CD4-positive, alpha-beta T cell treated with Interleukin-10 for 1 hour (primary cell): ENCODE results near the gene MAEA.

Experiments used
- DNase-seq: peaks from one replicate; pipeline ENCODE4 v3.0.0-alpha.2; 2020

Gene MAEA

DNA sequence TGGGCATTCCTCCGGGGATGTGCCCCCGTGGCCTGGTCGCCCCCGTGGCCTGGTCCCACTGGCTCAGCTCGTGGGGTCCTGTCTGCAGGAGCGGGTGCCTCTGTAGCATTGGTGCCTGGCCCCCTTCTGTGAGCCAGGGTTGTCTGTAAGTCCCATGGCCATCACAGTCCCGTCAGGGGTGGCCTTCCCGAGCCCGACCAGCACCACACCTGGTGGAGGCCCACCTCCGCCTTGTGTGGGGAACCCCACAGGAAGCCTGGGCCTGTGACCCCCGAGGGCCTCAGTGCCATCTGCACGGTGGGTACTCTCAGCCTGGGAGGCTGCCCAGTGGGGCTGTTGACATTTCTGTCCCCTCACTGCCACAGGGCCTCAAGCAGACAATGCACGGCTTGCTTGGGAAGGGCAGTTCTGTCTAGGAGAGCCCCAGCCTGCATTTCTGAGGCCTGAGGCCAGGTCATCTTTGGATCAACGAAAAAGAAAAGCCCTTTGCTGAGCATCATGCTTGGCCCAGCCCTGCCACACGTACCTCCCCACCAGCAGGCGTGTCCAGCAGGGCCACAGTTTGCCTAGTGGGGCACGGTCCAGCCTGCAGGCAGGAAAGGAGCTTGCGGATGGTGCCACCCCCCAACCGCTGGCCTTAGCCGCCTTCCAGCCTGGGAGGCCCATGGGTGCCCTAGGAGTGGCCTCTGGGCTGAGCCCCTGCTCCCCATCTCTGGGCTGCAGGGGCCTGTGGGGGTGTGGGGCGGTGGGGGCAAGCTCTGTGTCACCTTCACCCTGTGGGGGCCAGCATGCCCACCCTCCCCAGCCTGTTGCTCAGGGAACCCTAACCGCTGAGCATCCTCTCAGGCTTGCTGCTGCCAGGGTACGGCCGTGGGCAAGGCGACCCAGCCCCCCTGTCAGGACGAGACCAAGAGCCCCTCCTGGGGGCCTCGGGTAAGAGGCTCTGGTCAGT is 93.4 kb downstream of the MAEA start:
- DNase-seq, result no peak

DNA sequence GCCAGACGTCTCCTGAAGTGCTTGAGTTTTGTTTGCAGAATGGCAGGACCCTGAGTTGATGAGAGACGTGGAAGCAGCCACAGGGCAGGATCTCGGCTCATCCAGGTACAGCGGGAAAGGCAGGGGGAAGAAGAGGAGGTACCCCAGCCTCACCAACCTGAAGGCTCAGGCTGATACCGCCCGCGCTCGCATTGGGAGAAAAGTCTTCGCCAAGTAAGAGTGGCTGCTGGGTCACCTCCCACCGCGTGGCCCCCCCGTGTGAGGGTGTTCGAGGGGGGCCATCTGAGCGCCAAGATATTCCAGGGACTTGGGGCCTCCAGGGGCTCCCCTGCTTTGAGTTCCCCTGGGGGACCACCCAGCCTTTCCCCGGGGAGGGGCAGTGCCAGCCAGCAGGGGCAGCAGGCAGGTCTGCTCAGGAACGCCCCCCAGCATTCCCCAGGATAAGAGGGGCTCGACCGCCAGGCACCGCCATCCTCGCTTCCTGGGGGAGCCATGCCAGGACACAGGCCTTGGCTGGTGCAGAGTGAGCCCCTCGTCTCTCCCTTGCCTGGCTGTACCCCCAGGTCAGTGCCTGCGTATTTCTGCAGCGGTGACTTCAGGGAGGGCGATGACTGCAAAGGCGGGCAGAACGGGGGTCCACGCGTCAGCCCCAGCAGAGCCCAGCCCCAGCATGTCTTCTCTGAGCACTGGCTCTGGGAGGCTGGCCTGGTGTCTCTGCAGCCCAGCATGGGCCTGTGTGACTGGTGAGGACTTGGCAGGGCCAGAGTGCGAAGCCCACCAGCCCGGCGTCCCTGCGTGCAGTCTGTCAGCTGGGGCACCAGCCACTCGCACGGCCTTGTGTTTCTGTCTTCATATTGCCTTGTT is 94.3 kb downstream of the MAEA start:
- DNase-seq, result no peak

DNA sequence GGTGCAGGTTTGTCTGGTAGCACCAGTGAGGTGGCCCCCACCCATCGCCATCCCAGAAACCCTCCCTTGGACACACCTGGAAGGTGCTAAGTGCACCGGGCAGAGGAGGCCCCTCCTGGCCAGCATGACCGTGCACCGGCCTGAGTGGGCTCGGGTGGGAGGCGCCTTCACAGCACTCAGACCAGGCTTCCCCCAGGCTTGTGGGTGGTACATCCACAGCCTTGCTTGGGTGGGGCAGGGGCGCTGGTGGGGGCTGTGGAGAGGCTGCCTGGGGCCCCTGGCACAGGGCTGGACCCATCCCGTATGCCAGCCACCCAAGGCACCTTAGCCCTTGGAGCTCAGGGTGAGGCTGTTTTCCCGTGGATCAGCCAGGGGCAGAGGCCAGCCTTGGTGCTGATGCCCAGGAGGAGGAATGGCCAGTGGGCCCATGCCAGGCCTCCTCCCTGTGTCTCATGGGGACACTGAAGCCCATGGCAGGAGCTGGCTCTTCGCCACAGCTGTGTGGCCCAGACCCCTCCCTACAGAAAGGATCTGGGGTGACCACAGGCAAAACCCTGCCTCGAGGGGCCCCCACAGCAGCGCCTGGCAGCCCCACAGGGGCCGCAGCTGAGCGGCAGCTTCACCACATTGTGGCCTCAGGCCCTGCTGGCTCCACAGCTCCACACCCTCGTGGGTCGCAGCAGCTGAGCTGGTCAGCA is 95.1 kb downstream of the MAEA start:
- no peak for DNase-seq

DNA sequence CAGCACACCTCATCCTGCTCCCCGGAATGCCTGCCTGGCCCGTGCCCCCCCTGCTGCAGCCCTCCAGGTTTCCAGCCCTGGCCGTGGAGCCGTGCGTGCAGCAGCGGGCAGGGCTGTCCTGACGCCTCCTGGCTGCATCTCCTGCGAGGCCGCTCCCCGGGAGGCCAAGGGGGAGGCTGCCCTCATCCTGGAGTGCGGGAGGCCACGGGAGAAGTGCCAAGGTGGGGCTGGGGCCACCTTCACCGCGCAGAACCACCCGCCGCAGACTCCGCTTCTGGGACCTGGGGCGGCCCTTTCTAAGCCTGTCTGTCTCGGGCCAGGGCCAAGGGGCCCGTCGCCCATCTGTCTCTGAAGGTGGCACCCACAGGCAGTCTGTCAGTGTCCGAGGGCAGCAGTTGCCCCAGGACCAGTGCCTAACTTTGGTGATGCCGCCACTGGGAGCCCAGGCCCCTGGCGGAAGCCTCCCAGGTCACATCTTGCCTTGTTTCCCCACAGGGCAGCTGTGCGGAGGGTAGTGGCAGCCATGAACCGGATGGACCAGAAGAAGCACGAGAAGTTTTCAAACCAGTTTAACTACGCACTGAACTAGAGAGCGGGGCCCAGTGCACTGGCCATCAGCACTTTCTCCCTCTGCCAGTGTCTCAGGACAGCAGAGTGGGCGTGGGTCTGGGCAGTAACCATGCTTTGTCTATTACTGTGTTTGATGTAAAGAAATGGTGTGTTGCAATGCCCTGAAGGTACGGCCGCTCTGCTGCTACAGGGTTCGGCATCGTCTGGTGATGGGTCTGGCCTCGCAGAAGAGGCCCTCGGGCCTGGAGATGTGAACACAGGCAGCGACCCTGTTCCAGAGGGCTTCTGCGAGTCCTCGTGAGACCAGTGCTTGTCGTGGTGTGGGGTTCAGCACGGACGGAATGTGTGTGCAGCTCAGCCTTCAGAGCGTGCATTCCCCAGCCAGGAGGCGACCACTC is 96.0 kb downstream of the MAEA start:
- DNase-seq, result no peak
